ENCODE results near the gene ACACB.

Gene ACACB

GRCh38 chr12:109263439-109263838 is 147.1 kb downstream of the ACACB start:
- TF ChIP-seq POLR2AphosphoS5 (IDR thresholded peaks at IDR 0.05; ENCODE audit: low read depth, low read length) (no peak), SIN3A (IDR thresholded peaks at IDR 0.05; ENCODE audit: borderline replicate concordance, insufficient read depth, low read length) (no peak), FOXP2 (optimal IDR thresholded peaks at IDR 0.05; ENCODE audit: borderline replicate concordance, extremely low read depth, extremely low read length, insufficient read depth) (no peak), REST (IDR thresholded peaks at IDR 0.05; ENCODE audit: insufficient read depth in 1 of 2, low read depth in 2 of 2, low read length in 2 of 2) (no peak), TAF1 (IDR thresholded peaks at IDR 0.05; ENCODE audit: borderline replicate concordance, insufficient read depth, low read length) (no peak)

GRCh38 chr12:109264095-109264942 is 147.9 kb downstream of the ACACB start:
- no peak for TF ChIP-seq FOXP2 (optimal IDR thresholded peaks at IDR 0.05; ENCODE audit: borderline replicate concordance, extremely low read depth, extremely low read length, insufficient read depth)
- TF ChIP-seq SIN3A (IDR thresholded peaks at IDR 0.05; ENCODE audit: borderline replicate concordance, insufficient read depth, low read length), result no peak
- no peak for TF ChIP-seq TAF1 (IDR thresholded peaks at IDR 0.05; ENCODE audit: borderline replicate concordance, insufficient read depth, low read length)
- no peak for TF ChIP-seq POLR2AphosphoS5 (IDR thresholded peaks at IDR 0.05; ENCODE audit: low read depth, low read length)
- no peak for TF ChIP-seq REST (IDR thresholded peaks at IDR 0.05; ENCODE audit: insufficient read depth in 1 of 2, low read depth in 2 of 2, low read length in 2 of 2)

- TF ChIP-seq TAF1 (IDR thresholded peaks at IDR 0.05; ENCODE audit: borderline replicate concordance, insufficient read depth, low read length) (no peak), REST (IDR thresholded peaks at IDR 0.05; ENCODE audit: insufficient read depth in 1 of 2, low read depth in 2 of 2, low read length in 2 of 2) (no peak), POLR2AphosphoS5 (IDR thresholded peaks at IDR 0.05; ENCODE audit: low read depth, low read length) (no peak), SIN3A (IDR thresholded peaks at IDR 0.05; ENCODE audit: borderline replicate concordance, insufficient read depth, low read length) (no peak), FOXP2 (optimal IDR thresholded peaks at IDR 0.05; ENCODE audit: borderline replicate concordance, extremely low read depth, extremely low read length, insufficient read depth) (no peak)
Measured at GRCh38 chr12:109264943-109265650, 148.7 kb downstream of the ACACB start.

- TF ChIP-seq REST (IDR thresholded peaks at IDR 0.05; ENCODE audit: insufficient read depth in 1 of 2, low read depth in 2 of 2, low read length in 2 of 2), result no peak
- no peak for TF ChIP-seq FOXP2 (optimal IDR thresholded peaks at IDR 0.05; ENCODE audit: borderline replicate concordance, extremely low read depth, extremely low read length, insufficient read depth)
- no peak for TF ChIP-seq POLR2AphosphoS5 (IDR thresholded peaks at IDR 0.05; ENCODE audit: low read depth, low read length)
- TF ChIP-seq TAF1 (IDR thresholded peaks at IDR 0.05; ENCODE audit: borderline replicate concordance, insufficient read depth, low read length), result no peak
- TF ChIP-seq SIN3A (IDR thresholded peaks at IDR 0.05; ENCODE audit: borderline replicate concordance, insufficient read depth, low read length), result no peak
Measured at GRCh38 chr12:109266106-109266879, 149.9 kb downstream of the ACACB start.
